ENCODE results near the gene IGFBP2.

Gene IGFBP2

DNA sequence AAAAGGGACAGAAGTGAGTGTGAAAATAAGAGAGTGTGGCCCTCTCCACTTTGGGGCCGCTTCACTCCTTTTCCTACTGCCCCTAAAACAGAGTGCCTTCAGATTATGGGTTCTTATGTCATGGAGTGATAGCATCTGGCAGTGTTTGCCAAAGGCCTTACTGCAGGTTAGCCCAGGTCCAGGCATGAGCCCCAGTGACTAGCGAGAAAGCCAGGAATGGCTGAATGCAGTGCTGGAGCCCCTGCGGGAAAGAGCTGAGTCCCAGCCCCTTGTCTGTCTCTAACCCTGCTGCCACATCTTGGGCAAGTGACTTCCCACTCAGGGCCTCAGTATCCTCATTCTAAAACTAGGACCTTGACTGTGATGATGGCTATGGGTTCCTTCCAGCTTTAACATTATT, 56.2 kb downstream of the IGFBP2 start:
- no peak for DNase-seq

DNA sequence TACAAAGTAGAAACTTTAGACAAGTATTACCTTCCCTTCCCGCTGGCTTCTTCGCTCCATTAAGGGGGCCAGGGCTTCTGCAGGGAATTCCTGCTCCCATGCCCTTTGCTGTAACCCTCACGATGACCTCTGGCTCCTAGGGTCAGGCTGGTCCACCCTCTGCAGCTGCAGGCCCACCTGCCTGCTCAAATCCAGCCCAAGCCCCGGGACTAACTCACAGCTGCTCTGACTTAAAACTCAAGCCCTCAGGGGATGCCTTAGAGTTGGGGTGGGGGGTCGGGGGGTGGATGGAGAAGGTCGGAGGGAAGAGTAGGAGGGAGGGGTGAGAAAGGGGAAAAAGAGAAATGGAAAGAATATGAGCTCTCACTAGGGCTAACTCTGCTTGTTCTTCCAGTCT, 57.2 kb downstream of the IGFBP2 start:
- no peak for DNase-seq

DNA sequence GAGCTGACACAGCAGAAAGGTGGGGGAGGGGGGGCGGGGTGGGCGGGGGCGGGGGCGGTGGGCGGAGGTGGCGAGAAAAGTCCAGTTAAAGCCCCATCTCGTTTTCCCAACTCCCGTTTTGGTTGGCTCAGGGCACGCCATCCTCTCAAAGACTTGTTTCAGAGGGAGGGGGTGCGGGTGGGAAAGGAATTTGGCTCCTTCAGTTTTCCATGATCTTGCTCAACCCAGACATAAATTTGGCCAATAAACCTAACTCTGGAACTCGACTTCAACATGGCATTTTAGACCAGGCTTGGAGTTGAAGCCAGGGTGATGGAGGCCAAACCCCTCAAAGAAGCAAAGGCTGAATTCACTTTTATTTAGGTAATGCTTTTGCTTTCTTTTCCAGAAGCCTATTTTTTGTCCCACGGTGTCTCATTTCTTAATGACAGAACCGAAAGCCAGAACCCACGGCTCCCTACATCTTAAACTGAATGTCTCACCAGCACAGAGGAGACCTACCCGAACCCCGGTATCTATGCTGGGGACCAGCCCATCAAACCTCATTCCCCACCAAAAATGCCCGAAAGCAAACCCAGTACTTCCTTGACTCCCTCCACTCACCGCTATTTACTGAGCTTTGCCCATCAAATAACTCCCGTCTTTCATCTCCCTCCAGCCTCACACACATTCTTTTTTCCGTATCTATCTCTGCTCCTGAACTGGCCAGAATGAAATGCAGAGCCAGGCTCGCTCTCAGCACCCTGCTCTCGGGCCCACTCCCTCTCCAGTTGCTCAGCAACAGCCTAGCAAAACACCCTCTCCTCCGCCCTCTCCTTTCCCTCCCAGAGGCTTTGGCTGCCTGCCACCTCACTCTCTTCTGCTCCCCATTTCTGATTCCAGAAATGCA, 57.9 kb downstream of the IGFBP2 start:
- DNase-seq, result peak; percentile 19

DNA sequence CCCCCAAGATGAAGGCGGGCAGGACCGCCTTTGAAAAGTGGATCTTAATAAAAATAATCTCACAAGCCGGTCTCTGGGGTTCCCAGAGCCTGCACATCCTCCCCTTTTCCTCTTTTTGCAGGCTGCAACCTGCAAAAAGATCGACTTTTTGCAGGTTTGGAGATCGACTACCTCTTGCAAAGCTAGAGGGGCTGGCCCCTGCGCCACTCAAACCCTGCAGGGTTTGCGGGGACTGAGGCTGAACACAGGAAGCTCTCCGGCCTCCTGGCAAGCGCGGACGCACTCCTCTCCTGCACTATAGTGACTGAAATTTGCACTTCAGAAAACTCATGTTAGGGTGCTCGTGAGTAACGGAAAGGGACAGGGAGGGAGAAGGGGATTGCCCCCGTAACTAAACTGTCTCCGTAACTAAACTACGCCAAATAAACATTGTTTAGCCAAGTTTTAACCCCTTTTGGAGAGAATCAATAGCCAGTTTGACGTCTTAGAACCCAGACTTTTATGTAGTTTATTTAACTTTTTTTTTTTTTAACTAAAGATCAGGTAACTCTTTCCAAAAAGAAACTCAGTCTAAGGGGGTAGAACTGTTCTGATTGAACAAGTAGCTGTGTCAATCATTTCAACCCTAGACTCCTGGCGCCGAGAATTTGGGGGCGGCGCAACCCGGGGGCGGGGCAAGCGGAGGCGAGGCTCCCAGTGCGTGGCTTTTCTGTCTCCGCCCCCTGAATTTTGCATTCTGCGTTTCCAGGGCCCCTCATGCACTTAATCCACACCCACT, 59.6 kb downstream of the IGFBP2 start:
- peak; percentile 65 for DNase-seq

DNA sequence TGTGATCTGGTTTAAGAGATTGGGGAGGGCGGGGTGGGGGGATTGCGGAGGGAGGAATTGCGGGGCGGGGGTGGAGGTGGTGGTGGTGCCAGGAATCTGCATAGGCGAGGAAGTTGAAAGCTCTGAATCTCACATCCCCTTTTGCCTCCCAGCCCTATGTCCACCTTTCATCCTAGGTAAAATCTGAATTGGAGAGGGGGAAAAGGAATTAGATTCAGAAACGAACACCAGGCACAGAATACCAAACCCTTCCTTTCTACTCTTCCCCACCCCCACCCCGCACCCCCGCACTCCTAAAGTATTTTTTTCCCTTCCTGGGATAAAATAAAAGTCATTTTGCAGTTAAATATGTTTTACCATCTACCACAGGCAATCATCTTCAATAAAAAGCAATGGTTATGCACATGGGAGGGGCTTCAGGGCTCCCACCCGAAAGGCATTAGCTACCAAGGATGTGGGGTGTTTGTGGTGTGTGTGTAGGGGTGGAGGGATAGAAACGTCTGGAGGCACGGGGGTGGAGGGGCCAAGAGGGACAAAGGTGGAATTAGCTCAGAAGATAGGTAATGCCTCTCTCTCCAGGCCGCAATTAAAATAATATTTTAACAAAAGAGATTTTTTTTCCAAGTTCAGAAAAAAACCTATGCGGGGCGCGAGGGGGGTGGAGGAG, 60.3 kb downstream of the IGFBP2 start:
- no peak for DNase-seq

DNA sequence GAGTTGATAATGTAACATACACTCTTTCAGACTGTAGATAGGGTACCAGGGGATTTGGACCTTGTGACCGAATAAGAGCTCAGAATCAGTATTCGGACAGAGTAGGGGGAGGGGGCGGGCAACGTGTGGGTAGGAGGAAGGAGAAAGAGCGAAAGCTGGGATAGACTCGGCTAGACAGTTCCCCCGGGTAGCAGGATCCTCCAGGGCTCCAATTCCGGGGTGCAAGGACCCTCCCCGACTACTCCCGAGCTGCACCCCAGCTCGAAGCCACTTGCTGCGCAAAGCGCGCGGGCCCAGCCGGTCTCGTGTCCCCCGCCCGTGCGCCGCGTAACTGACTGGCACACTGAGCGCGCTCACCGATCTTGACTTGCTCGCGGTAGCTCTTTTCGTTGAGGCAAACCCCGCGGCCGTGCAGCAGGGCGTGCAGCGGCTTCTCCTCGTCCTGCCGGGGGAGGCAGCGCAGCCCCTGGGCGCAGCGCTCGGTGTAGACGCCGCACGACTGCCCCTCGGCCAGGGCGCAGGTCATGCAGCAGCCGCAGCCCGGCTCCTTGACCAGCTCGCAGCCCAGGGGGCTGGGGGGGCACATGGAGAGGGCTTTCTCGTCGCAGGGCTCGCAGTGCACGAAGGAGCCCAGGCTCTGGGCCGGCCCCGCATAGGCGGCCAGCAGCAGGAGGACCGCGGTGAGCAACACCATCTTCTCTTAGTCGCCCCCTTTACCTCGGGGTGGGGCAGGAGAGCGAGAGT, 61.0 kb downstream of the IGFBP2 start:
- DNase-seq, result peak; percentile 14

DNA sequence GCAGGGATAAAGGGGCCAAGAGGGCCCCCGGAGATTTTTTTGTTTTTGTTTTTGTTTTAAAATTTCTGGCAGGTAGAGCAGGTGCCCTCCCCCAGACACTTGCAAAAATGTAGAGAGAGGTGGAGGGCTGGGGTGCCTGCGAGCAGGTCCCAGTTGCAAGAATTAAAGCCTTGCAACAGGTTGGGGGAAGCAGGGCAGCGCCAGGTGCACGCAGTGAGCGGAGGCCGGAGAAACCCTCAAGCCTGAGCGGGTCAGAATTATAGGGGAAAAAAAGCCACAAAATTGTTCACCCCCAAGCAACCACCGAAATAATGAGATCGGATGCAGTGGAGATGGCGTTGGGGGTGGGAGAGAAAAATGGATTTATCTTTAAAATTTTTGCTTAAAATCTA, 61.6 kb downstream of the IGFBP2 start:
- no peak for DNase-seq

DNA sequence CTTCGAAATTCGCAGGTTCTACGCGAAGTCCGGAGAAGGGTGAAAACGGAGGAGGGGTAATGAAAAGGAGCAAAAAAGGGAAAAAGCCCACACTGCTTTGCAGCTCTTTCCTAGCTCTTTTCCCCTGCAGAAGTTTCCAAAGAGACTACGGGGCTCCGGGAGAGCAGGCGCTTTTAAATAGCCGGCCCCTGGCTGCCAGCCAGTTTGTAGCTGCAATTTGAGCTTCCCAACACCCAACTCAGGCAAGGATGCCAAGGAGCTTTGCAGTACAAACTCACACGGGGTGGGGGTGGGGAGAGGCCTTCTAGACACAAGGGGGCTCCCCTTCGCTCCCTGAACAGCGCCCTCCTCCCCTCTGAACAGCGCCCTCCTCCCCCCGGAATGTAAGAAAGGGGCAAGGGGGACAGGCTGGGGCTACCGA, 62.2 kb downstream of the IGFBP2 start, which contains the start of gene IGFBP5:
TSS of gene IGFBP5 (minus strand) at position 149 of the 421 bp plus-strand sequence. CDS start 774 bp downstream, outside the sequence.
- no peak for DNase-seq

DNA sequence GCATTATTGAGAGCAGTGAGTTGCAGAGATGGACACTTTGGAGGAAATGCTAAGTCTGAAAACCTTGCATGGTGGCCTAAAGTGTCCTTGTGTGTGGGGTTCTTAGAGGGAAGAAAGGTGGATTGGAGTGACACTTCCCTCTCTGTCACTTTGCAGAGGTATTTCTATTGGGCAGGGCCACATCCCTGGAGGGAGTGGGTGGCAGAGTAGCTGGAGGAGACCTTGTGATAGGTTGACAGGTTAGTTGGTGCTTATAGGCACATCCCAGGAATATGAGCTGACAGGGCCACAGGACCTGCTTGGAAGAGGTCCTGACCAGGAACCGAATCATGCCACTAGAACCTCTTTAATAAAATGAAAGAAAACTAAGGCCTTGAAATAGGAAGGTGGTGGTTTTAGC, 63.1 kb downstream of the IGFBP2 start:
- DNase-seq, result no peak

DNA sequence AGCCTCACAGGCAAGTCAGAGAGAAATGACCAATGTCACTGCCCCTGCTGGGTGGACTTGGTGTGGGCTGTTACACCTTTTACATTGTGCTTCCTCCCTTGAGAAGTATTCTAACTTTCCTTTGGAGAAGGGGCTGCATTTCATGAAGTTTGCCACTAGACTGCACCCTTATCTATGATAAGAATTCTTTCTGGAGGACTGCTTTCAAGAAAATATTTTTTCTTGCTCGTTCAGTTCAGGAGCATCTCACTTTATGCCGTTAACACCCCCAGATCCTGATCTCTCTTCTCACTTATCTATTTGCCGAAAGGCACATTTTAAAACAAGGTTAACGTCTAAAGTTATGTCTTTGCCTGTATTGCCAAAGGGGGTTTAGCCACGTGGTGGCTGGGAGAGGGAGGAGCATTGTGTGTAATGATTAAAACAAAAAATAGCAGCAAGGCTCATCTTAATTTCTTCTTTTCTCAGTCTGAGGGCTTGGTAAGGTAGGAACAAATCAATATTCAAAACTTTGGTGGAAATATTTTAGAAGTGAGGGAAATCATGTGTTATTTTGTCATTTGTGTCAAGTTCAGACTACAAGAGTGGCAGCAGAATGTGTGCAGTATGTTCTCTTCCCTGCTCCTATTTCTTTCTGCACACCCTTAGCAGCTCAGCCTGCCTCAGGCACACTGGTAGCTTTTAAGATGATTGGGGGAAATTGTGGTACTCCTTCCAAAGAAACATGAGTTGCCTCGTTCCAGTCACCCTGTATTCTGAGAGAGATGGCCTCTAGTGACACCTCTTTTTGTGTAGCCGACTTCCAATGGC, 63.7 kb downstream of the IGFBP2 start:
- DNase-seq, result no peak

DNA sequence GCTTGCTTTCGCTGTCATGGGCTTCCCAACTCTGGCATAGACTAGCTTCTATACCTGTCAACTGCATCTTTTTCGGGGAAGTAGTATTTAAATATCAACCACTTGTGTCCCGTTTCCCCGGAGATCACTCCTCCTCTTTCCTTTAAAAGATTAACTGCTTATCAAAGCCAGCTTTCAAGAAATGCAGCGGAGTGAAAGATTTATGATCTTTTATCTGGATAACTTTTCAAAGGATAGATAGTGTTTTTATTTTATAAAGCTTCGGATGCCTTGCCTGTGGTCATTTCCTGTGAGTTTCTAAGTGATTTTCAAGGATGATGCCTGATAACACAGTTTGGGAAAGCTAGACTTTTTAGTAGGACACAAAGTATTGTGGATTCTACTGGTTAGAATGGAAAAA, 65.1 kb downstream of the IGFBP2 start:
- no peak for DNase-seq

DNA sequence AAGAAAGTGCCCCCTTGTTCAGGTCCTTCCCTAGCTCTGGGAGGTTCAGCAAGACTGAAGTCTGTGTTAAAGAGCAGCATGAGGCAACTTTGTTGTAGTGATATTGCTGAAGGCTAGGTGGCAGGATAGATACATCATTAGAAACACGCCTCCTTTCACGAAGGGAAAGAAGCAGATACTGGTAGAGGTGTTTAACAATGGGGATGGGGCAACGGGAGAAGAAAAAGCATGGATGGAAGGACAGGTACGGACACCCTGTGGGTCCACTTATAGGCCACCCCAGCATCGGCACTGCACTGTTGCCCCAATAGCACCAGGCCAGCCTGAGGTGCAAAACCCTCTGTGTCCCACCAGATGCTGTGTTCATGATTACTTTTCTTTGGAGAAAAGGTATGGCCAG, 65.7 kb downstream of the IGFBP2 start:
- DNase-seq, result no peak

DNA sequence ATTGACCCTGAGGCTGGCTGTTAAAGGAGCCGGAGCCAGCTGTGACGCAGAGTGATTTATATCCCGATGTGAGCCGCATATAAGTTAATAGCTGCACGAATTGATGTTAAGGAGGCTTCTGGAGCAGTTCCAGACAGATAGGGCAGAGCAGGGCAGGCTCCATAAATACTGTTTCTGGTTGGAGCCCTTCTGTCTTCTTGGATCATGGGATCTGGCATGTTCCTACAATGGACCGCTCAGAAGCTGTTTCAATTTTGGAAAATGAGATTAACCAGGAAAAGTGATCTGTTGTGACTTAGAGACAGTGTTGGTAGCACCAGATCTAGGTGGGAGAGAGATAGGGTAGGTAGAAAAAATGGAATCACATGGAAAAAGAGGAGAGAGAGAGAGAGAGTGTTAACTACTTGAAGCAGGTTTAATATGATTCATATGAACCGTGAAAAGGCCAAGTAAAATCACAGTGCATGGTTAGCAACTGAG, 66.9 kb downstream of the IGFBP2 start:
- no peak for DNase-seq

DNA sequence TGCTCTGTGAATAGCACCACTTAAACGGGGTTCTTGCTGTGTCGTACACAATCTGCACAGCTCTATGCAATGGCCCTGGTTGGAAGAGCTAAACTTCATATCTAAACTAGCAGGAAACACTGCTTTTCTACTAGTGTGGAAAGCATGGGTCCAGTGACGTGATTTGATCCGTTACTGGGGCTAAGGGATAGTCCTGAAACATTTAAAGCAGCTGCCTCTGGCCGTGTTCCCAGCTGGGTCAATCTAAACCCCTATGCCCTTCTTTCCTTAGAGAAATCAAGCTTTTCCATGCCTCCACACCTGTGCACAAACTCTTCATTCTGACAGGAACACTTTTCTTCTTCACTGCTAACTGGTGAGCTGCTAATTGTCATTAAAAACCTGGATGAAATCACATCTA, 67.6 kb downstream of the IGFBP2 start:
- no peak for DNase-seq

DNA sequence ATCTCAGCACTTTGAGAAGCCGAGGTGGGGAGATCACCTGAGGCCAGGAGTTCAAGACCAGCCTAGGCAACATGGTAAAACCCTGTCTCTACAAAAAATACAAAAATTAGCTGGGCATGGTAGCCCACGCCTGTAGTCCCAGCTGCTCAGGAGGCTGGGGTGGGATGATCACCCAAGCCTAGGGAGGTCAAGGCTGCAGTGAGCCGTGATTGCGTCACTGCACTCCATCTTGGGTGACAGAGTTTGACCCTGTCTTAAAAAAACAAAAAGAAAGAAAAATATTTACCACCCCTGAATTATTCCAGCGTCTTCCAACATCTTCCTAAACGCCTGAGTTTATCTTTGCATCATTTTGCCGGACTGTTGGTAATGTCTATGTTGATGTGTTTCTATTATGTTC, 68.3 kb downstream of the IGFBP2 start:
- no peak for DNase-seq

DNA sequence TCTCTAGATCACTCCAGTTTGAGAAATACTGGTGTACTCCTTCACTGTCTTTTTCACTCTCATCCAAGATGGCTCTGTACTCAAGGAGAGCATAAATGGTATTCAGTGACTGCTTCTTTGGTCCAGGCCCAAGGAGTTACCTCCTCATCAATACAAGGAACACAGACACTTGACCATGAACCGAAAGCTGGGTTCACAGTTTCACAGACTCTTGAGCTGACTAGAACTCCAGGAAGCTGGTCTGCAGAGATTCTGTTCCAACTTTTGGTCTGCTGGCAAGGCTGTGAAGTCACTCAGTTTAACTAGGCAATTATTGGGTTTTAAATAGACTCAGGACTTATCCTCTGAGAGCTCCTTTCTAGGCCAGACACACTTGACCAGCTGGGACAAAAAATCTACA, 69.5 kb downstream of the IGFBP2 start:
- DNase-seq, result no peak

DNA sequence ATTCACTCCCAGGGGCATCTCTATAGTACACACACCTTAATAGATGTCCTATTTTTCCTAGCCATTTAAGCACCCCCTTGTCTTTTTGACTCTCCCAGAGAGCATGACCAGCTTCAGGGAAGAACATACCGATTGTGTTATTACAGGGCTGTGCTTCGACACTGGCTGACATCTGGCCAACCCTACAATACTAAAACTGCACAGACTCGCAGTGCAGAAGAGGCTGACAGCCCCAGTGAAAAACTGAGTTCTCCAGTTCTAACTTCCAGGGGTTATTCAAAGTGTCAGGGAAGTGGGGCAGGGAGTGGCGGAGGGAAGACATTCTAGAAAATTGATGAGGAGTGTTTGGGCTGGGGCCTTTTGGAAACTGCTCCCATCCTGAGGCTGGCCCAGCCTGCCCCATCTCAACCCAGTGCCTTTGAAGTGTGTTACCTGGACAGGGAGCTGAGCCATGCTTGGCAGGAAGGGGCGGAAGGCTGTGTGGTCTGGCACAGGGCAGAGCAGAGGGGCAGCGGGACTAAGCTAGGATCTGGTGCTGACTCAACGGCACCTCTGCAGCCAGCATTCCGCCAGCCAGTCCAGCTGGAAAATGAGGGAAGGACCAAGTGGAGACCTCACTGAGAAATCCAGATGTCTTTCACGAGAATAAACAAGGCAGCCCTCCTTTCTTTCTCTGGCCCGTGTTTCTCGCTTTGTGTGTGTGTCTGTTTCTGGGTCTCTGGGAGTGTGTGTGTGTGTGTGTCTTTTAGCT, 77.5 kb downstream of the IGFBP2 start:
- DNase-seq, result no peak

DNA sequence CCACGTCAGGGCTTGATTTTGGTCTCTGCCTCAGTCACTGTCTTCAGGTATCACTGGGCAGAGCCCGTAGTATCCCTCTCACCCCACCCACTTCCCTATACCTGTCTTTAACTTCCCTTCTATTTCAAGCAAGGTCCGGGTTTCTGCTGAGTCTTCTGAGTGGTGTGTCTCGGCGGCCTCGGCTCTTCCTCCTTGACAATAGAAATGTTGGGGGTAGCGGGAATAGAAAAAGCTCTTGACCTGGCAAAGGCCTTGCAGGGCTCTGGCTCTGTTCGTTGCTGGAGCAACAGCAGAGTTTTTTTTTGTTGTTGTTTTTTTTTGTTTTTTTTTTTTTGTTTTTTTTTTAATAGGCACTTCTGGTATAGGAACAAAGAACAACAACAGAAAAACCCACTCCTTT, 78.1 kb downstream of the IGFBP2 start:
- no peak for DNase-seq

DNA sequence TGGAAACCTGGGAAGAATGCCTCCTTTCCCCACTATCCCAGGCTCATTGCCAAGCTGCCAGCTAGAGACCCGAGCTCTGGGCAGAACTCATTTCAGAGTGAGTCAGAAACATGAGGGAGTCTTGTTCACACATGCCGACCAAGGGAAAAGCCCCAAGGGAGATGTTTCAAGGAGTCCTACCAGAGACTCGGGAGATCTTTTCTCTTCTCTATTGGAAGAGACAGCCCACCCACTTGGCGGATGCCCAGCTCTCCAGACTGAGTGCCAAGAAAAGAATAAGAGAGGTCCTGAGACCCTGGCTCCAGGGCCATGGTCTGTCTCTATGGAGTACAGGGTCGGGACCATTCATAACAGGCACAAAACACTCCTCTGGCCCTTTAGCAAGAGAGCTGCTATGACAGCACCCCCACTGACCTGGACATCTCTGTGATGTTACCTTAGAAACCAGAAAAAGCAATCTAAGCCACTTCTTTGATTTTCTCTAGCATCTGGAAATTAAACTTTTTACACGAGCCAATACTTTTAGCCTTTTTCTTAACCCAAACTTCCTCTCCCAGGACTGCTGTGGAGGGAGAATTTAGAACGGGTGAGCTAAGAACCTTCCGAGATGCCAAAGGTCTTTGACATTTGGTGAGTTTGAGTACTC, 80.6 kb downstream of the IGFBP2 start:
- DNase-seq, result no peak
